HepG2 (cell line): ENCODE data around the gene NFATC3. TPM values are rescaled to one million over a fixed set of nuclear protein-coding genes. Genes with fewer than 3 reads are reported as not detected.

ENCODE experiments used
- ESRRA ChIP-seq: sonication (generic); formaldehyde crosslinking; IDR thresholded peaks from 2 replicates; pipeline ENCODE4 v1.5.1; 2020; ENCODE audit warnings: mild to moderate bottlenecking, low read depth, missing genetic modification reagents
- FOSL1 ChIP-seq: sonication (generic); formaldehyde crosslinking; IDR thresholded peaks from 2 replicates; pipeline ENCODE4 v1.9.0; 2021; ENCODE audit warnings: missing genetic modification reagents, borderline replicate concordance
- HMGXB3 ChIP-seq: sonication (generic); formaldehyde crosslinking; IDR thresholded peaks from 2 replicates; pipeline ENCODE4 v1.4.0; 2020; ENCODE audit warnings: missing genetic modification reagents, borderline replicate concordance
- HOXA9 ChIP-seq: sonication (generic); formaldehyde crosslinking; IDR thresholded peaks from 2 replicates; pipeline ENCODE4 v1.8.1; 2022; ENCODE audit warnings: missing genetic modification reagents, mild to moderate bottlenecking, moderate library complexity, borderline replicate concordance
- KAT2B ChIP-seq: fragments of 150-350 bp; IDR thresholded peaks from 2 replicates; pipeline ENCODE4 v1.6.1; 2014; ENCODE audit warnings: low read depth, low read length, borderline replicate concordance
- MEIS1 ChIP-seq: sonication (generic); formaldehyde crosslinking; IDR thresholded peaks from 2 replicates; pipeline ENCODE4 v1.9.0; 2021; ENCODE audit warnings: mild to moderate bottlenecking, missing genetic modification reagents, moderate library complexity, borderline replicate concordance
- PHF20 ChIP-seq: sonication (generic); formaldehyde crosslinking; IDR thresholded peaks from 2 replicates; pipeline ENCODE4 v1.5.0; 2020; ENCODE audit warnings: mild to moderate bottlenecking, missing genetic modification reagents
- SNAPC4 ChIP-seq: sonication (generic); formaldehyde crosslinking; IDR thresholded peaks from 2 replicates; pipeline ENCODE4 v1.4.0; 2020; ENCODE audit warnings: mild to moderate bottlenecking, missing genetic modification reagents
- SOX13 ChIP-seq, 3 experiments: fragments of 450-650 bp in 1 of 3; sonication (generic) in 1 of 3; formaldehyde crosslinking in 1 of 3; IDR thresholded peaks in 2 of 3; conservative IDR thresholded peaks in 1 of 3; 2 replicates each; pipeline versions ENCODE4 v1.5.0 to v1.6.1; 2016 to 2020; ENCODE audit warnings: antibody characterized with exemption in 1 of 3, mild to moderate bottlenecking in 1 of 3, missing compliant biosample characterization in 1 of 3, missing genetic modification reagents in 1 of 3, moderate library complexity in 1 of 3
- SOX6 ChIP-seq, 2 experiments: fragments of 450-650 bp in 1 of 2; sonication (generic) in 1 of 2; formaldehyde crosslinking in 1 of 2; IDR thresholded peaks; 2 replicates each; pipeline versions ENCODE4 v1.4.0 to v1.6.1; 2017 to 2020; ENCODE audit warnings: antibody characterized with exemption in 1 of 2, mild to moderate bottlenecking in 1 of 2, missing genetic modification reagents in 1 of 2
- ZBTB7B ChIP-seq: sonication (generic); formaldehyde crosslinking; IDR thresholded peaks from 2 replicates; pipeline ENCODE4 v1.4.0; 2020; ENCODE audit warnings: missing genetic modification reagents
- ZFP37 ChIP-seq: sonication (generic); formaldehyde crosslinking; IDR thresholded peaks from 2 replicates; pipeline ENCODE4 v1.4.0; 2020; ENCODE audit warnings: missing genetic modification reagents, borderline replicate concordance
- ZNF12 ChIP-seq: sonication (generic); formaldehyde crosslinking; IDR thresholded peaks from 2 replicates; pipeline ENCODE4 v1.5.0; 2020; ENCODE audit warnings: missing genetic modification reagents
- ZNF232 ChIP-seq: sonication (generic); formaldehyde crosslinking; IDR thresholded peaks from 2 replicates; pipeline ENCODE4 v1.4.0; 2020; ENCODE audit warnings: missing genetic modification reagents, borderline replicate concordance
- ZNF234 ChIP-seq: sonication (generic); formaldehyde crosslinking; conservative IDR thresholded peaks from 2 replicates; pipeline ENCODE4 v1.5.1; 2020; ENCODE audit warnings: mild to moderate bottlenecking, missing genetic modification reagents
- ZNF496 ChIP-seq: sonication (generic); formaldehyde crosslinking; IDR thresholded peaks from 2 replicates; pipeline ENCODE4 v1.8.1; 2023; ENCODE audit warnings: mild to moderate bottlenecking, moderate library complexity, missing genetic modification reagents; ENCODE audit not compliant: insufficient replicate concordance
- ZNF660 ChIP-seq: sonication (generic); formaldehyde crosslinking; IDR thresholded peaks from 2 replicates; pipeline ENCODE4 v1.5.1; 2020; ENCODE audit warnings: mild to moderate bottlenecking, low read depth, missing genetic modification reagents, borderline replicate concordance
- ZNF709 ChIP-seq: sonication (generic); formaldehyde crosslinking; IDR thresholded peaks from 2 replicates; pipeline ENCODE4 v1.5.0; 2020; ENCODE audit warnings: mild to moderate bottlenecking, missing genetic modification reagents
- ZNF841 ChIP-seq: sonication (generic); formaldehyde crosslinking; IDR thresholded peaks from 2 replicates; pipeline ENCODE4 v1.8.1; 2023; ENCODE audit warnings: missing genetic modification reagents, borderline replicate concordance
- polyA plus RNA-seq, 8 experiments: library from polyadenylated mRNA; depleted of rRNA in 3 of 8; stranded (reverse) in 7 of 8; unstranded in 1 of 8; fragments of >200 nt; fragmentation: Illumina TruSeq in 4 of 8; extraction: Trizol in 4 of 8; gene quantifications; 2 replicates each; pipeline versions ENCODE4 v1.2.1 to v1.2.3, GENCODE V29; 2011 to 2016; ENCODE audit warnings: low read depth in 4 of 8, missing spikeins in 1 of 8, mixed read lengths in 1 of 8; ENCODE audit not compliant: insufficient read depth in 1 of 8
- total RNA-seq, 5 experiments: library from RNA; depleted of rRNA; stranded (reverse); fragments of >200 nt; fragmentation: Illumina TruSeq; extraction: Trizol; gene quantifications; 2 replicates each; pipeline ENCODE4 v1.2.3, GENCODE V29; 2016; ENCODE audit warnings: low read depth in 1 of 5

Gene NFATC3
- total and polyA plus RNA-seq, 2 of the 13 experiments (the other 11 are each of a cell fraction or from before 2014, with no cell fraction given), result 52.6 to 62.7 TPM

GRCh38 chr16:68085259-68086071 lies at the start of gene NFATC3 (continued):
- TF ChIP-seq SNAPC4 (CRISPR knock-in tag) (no peak), ZNF709 (CRISPR knock-in tag) (no peak; the same call in 1 of the 2 replicates), SOX6 (IDR thresholded peaks at IDR 0.05) (no peak), SOX6 (CRISPR knock-in tag; IDR thresholded peaks at IDR 0.05) (no peak), ZNF12 (no peak), SOX13 (IDR thresholded peaks at IDR 0.05) (no peak), SOX13 (CRISPR knock-in tag; conservative IDR thresholded peaks at IDR 0.05 in 1 of 2, IDR thresholded peaks at IDR 0.05 in 1 of 2) (no peak; a peak in 1 of 4 replicates), PHF20 (CRISPR knock-in tag) (peak; percentile 28; the same call in 1 of the 2 replicates), ZBTB7B (CRISPR knock-in tag) (no peak), ZNF660 (CRISPR knock-in tag) (no peak), ZNF841 (CRISPR knock-in tag) (no peak; the same call in 1 of the 2 replicates), ESRRA (CRISPR knock-in tag) (no peak), ZNF234 (peak; percentile 82; the same call in 1 of the 2 replicates), ZFP37 (CRISPR knock-in tag) (no peak), KAT2B (no peak), HMGXB3 (CRISPR knock-in tag) (no peak), HOXA9 (CRISPR knock-in tag) (no peak), MEIS1 (CRISPR knock-in tag) (no peak), ZNF496 (CRISPR knock-in tag) (no peak), ZNF232 (CRISPR knock-in tag) (no peak), FOSL1 (CRISPR knock-in tag) (no peak)
